HG03565 (cell line): ENCODE data around the gene TSPAN33.
A peak's percentile ranks its signal among the peaks of the same experiment; 100 is the strongest.
"Not testable (repeated sequence)": the region's sequence is repeated elsewhere in the genome, so short reads cannot be mapped to it uniquely, and the experiment has no call there.

Experiments
- ATAC-seq: cut with Tn5 transposase; IDR thresholded peaks from one replicate; pipeline ENCODE4 v1.9.1; 2021; ENCODE audit warnings: mild to moderate bottlenecking, moderate library complexity; ENCODE audit not compliant: unreplicated experiment

Gene TSPAN33

GRCh38 chr7:129144095-129144833, at the start of gene TSPAN33:
TSPAN33 (plus strand) TSS chr7:129144707; CDS start chr7:129144981, 274 bp downstream.
- ATAC-seq = peak; percentile 55

- peak; percentile 77 for ATAC-seq
Measured at GRCh38 chr7:129095258-129095657, 49.2 kb upstream of the TSPAN33 start.

- no peak for ATAC-seq
Measured at GRCh38 chr7:129098409-129099084, 46.0 kb upstream of the TSPAN33 start.

GRCh38 chr7:129100827-129101166, 43.7 kb upstream of the TSPAN33 start:
- ATAC-seq = no peak

GRCh38 chr7:129101746-129102145, 42.8 kb upstream of the TSPAN33 start:
- no peak for ATAC-seq

- ATAC-seq = no peak
Measured at GRCh38 chr7:129103561-129104324, 40.8 kb upstream of the TSPAN33 start.

- ATAC-seq = no peak
Measured at GRCh38 chr7:129108581-129108980, 35.9 kb upstream of the TSPAN33 start.

- no peak for ATAC-seq
Measured at GRCh38 chr7:129110258-129110981, 34.1 kb upstream of the TSPAN33 start.

GRCh38 chr7:129110982-129111376, 33.5 kb upstream of the TSPAN33 start:
- no peak for ATAC-seq

- no peak for ATAC-seq
Measured at GRCh38 chr7:129115676-129116075, 28.8 kb upstream of the TSPAN33 start.

- ATAC-seq = no peak
Measured at GRCh38 chr7:129118182-129118581, 26.3 kb upstream of the TSPAN33 start.

- ATAC-seq = no peak
Measured at GRCh38 chr7:129118976-129119375, 25.5 kb upstream of the TSPAN33 start.

GRCh38 chr7:129121501-129122077, 22.9 kb upstream of the TSPAN33 start:
- ATAC-seq = not testable (repeated sequence)

- ATAC-seq = peak; percentile 43
Measured at GRCh38 chr7:129122078-129122750, 22.3 kb upstream of the TSPAN33 start.

GRCh38 chr7:129122751-129123509, 21.6 kb upstream of the TSPAN33 start:
- ATAC-seq = peak; percentile 63

- ATAC-seq = no peak
Measured at GRCh38 chr7:129123510-129123857, 21.0 kb upstream of the TSPAN33 start.

- ATAC-seq = no peak
Measured at GRCh38 chr7:129126314-129126713, 18.2 kb upstream of the TSPAN33 start.

GRCh38 chr7:129127154-129127553, 17.4 kb upstream of the TSPAN33 start:
- no peak for ATAC-seq

- no peak for ATAC-seq
Measured at GRCh38 chr7:129127601-129128000, 16.9 kb upstream of the TSPAN33 start.
